OCI-LY7 (cell line): ENCODE results near the gene DCAKD.

Source experiments
- CTCF ChIP-seq: fragments of 200-600 bp; sonication (generic); conservative IDR thresholded peaks from 2 replicates; pipeline ENCODE4 v1.5.1; 2014; ENCODE audit warnings: mild to moderate bottlenecking, antibody characterized with exemption, low read length, moderate library complexity, mixed read lengths
- EZH2phosphoT487 ChIP-seq: fragments of 200-600 bp; sonication (generic); IDR thresholded peaks from 2 replicates; pipeline ENCODE4 v1.6.1; 2018; ENCODE audit warnings: low read depth, borderline replicate concordance, mild to moderate bottlenecking, mixed run types, antibody characterized with exemption, low read length, moderate library complexity, mixed read lengths

- TF ChIP-seq CTCF (no peak), EZH2phosphoT487 (no peak)
Observed at GRCh38 chr17:45081047-45081703, 29.7 kb upstream of the DCAKD start.
